Hematopoietic multipotent progenitor cell (in vitro differentiated cells): ENCODE results near the gene KCNG2. TPM values are rescaled to one million over a fixed set of nuclear protein-coding genes. Genes with fewer than 3 reads are reported as not detected.

Experiments
- DNase-seq, 3 donors: peaks; one replicate each; pipeline ENCODE4 v3.0.0-alpha.2; 2011 to 2015; ENCODE audit warnings: low read depth in 2 of 3, low spot score in 2 of 3
- total RNA-seq: library from RNA; depleted of rRNA; stranded (reverse); fragments of >200 nt; gene quantifications from one replicate; pipeline ENCODE4 v1.2.3, GENCODE V29; 2012

Gene KCNG2
- total RNA-seq, 1 donor, result 14.8 TPM

GRCh38 chr18:79766308-79766707 is 31.4 kb upstream of the KCNG2 start:
- DNase-seq, result no peak

GRCh38 chr18:79768745-79769144 is 29.0 kb upstream of the KCNG2 start:
- no peak for DNase-seq

GRCh38 chr18:79769698-79770500 is 27.8 kb upstream of the KCNG2 start:
- no peak for DNase-seq

- DNase-seq, result no peak
Observed at GRCh38 chr18:79770501-79770815, 27.3 kb upstream of the KCNG2 start.

- DNase-seq, result no peak
Observed at GRCh38 chr18:79770826-79771225, 26.9 kb upstream of the KCNG2 start.

- DNase-seq, result no peak
Observed at GRCh38 chr18:79771446-79772107, 26.2 kb upstream of the KCNG2 start.

GRCh38 chr18:79772108-79772864 is 25.5 kb upstream of the KCNG2 start:
- no peak for DNase-seq

- DNase-seq, result no peak
Observed at GRCh38 chr18:79772865-79773696, 24.7 kb upstream of the KCNG2 start.

GRCh38 chr18:79774111-79774510 is 23.6 kb upstream of the KCNG2 start:
- no peak for DNase-seq

- DNase-seq, result no peak
Observed at GRCh38 chr18:79775441-79776221, 22.1 kb upstream of the KCNG2 start.

GRCh38 chr18:79776674-79777073 is 21.1 kb upstream of the KCNG2 start:
- no peak for DNase-seq

GRCh38 chr18:79778291-79778791 is 19.4 kb upstream of the KCNG2 start:
- no peak for DNase-seq

- DNase-seq, result no peak
Observed at GRCh38 chr18:79779021-79779699, 18.6 kb upstream of the KCNG2 start.

GRCh38 chr18:79779700-79780190 is 18.0 kb upstream of the KCNG2 start:
- DNase-seq, result no peak

GRCh38 chr18:79780547-79780946 is 17.2 kb upstream of the KCNG2 start:
- DNase-seq, result no peak

- DNase-seq, result no peak
Observed at GRCh38 chr18:79781331-79781941, 16.3 kb upstream of the KCNG2 start.

GRCh38 chr18:79782566-79783308 is 15.0 kb upstream of the KCNG2 start:
- DNase-seq, result no peak
